ENCODE results near the gene REG3G. TPM values are rescaled to one million over a fixed set of nuclear protein-coding genes. Genes with fewer than 3 reads are reported as not detected.

REG3G gene
- total RNA-seq, result not detected
- long read RNA-seq, result 0 reads

DNA sequence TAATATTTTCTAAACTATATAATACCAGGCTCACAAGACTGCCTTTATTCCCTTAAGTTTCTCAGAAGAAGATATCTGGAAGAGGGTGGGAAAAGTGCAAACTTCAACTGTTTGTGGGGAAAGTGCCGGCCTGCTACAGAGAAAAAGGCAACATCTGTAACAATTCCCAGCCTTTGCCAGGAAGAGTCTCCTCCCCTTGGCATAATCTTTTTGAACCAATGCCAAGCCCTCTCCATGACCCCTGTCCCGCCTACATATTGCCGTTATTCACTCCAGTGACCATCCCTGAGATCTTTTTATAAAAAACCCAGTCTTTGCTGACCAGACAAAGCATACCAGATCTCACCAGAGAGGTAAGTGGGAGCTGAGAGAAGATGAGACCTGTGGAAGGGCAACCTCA lies at the start of gene REG3G:
Gene REG3G, plus strand, starts transcription at position 282 of the 400 bp plus-strand sequence. CDS start 392 bp downstream, outside the sequence.
- DNase-seq (no peak), ATAC-seq (ENCODE audit: poor library complexity) (no peak)
- intact Hi-C loops (cut with DNase I), result no loop called here

DNA sequence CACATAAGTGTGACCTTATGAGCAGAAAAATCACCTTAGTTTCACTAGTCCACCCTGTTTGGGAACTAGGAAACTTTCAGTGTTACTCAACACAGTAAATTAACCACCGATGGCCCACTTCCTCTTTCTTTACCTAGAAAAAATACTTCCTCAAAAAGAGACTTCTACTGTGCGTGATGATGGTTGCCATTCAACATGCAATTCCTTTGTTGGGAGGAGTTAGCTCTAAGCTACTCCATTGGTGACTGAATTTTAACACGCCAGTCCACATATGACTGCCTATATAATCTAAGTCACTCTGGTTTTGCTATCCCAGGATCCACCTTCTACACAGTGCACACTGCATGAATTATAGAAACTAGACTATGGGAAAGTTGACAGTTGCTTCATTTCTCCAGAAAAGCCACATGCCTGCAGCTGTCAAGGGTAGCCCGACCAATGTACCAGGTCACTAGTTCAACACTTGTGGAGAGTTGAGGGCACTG lies 47.8 kb upstream of the REG3G start:
- ATAC-seq (ENCODE audit: poor library complexity), result no peak

DNA sequence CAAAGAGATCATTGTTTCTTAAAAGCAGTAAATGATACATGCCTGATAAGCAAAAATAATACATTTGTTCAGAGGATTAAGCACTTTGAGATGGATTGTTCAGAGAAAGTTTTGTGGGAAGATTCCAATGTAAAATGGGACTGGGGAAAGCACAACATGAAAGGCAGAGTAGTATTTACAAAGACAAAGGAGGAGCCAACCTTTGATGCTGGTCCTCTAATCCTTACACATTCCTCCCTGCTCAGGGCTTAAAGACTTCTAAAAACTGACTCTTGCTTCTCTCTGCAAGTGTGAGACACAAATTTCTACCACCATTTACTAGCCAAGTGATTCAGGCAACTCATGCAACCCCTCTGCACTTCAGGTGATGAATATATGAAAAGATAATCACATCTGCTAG lies 47.2 kb upstream of the REG3G start:
- DNase-seq, result no peak
- ATAC-seq (ENCODE audit: poor library complexity), result no peak
- intact Hi-C loops (cut with DNase I), result no loop called here

More for the DNA sequence above, 47.8 kb upstream of the REG3G start:
- intact Hi-C loops (cut with DNase I), result no loop called here
- DNase-seq, result no peak

DNA sequence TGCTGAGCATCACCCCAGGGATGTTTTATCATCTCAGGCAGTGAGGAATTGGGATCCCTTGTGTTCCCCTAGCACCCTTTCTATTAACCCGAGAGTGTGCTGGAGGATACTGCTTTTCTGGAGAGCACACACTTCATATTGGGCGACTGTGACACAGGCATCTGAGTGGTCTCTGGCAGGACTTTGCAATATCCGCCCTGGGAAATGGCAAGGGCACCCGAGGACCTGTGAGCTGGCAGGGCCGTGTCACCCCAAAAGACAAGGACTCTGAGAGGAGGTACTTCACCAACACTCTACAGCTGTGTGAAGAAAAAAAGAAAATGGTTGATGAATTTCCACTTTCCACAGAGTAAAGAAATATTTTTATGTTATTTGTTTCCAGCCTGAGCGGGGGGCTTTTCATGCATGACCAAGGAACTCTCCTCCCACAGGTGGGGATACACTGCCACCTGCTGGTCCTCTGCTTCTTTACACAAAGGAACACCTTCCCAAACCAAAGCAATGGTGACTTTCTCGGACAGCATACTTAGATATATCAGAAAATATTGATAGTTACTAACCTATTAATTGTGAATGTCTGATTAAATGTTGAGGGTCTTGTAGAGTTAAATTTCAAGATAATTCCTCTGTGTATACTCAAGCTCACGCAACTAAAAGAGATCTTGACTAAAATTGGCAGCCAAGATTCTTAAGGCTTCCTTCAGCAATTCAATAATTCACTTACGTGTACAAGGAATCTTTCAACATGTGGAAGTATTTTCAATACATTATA lies 45.9 kb upstream of the REG3G start:
- no peak for ATAC-seq (ENCODE audit: poor library complexity)
- DNase-seq, result no peak
- intact Hi-C loops (cut with DNase I), result no loop called here

DNA sequence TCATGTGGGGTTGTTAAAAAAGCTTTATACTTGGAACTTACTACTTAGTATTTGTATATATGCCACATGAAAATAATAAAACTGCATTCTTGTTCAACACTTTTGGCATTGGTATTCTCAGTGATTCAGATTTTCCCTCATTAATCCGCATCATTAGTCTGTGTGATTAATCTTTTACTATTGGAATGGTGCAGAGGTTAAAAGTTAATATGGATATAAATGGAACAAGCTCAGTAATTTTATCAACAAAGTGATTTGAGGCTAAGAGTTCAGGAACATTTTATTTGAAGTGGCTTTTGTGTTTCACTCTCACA lies 45.4 kb upstream of the REG3G start:
- intact Hi-C loops (cut with DNase I), result no loop called here
- ATAC-seq (ENCODE audit: poor library complexity), result no peak

DNA sequence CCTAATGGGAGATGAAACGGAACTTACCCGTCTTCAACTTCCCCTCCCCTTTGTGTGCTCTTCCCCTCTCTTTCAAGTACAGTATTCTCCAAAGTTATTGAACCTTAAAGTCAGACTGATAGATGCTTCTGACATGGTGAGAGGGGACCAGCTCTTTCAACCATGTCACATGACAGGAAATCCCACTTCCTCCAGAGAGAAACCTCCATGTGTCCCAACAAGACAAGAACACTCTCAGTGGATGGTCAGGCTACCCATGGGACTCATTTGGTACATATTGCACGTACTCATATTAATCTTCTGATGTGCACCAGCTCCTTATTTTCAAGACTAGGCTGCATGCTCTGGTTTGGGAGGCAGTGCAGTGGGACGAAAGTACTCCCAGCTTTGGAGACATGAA lies 44.6 kb upstream of the REG3G start:
- DNase-seq (no peak), ATAC-seq (ENCODE audit: poor library complexity) (no peak)
- intact Hi-C loops (cut with DNase I), result no loop called here

More for the DNA sequence above, 45.4 kb upstream of the REG3G start:
- DNase-seq, result no peak

DNA sequence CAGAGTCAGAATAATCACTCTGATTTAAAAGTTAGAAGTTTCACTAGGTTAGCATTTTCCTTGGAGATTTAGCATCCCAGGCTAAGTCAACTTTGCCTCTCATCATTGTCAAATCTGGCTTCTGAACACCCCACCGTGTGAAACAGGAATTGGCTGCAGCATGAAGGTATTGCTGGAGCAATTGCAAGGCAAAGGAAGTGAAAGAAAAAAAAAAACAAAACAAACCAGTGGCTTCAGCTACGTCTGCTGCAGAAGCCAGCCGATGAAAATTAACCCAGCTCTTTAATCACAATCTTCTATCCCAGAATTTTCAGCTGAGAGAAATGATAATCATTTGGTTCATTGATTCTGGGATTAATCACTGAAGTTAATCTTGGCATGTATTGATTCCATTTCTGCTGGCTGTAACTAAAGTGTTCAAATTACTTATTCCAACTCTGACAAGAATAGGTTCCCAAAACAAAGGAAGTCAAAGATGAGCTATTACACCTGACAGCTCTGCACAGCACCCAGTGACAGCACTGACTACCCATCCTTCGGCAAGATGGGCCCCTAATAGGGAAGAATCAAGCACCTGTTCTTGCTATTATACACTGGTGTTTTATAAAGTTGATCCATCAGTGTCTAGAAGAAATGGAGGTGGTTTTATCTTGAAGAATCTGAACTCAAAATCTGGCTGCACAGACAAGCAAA lies 42.7 kb upstream of the REG3G start:
- intact Hi-C loops (cut with DNase I), result no loop called here
- DNase-seq (no peak), ATAC-seq (ENCODE audit: poor library complexity) (no peak)

DNA sequence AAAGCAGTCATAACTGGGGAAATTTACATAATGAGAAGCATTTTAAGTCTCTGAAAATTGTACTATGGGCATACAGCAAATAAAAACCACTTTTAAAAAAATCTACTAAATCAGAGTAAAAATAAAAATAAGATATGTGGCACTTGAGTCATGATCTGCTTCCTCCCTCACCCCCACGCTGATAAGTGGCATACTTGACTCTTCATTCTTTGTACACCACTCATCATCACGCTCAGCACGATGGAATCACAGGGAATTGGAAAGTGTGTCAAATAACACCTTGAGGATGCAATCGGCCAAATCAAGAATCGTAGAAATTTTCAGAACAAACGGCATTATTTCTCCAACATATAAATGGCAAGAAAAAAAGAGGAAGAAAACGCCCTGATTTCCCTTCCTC lies 41.1 kb upstream of the REG3G start:
- ATAC-seq (ENCODE audit: poor library complexity) (no peak), DNase-seq (no peak)
- intact Hi-C loops (cut with DNase I), result no loop called here

DNA sequence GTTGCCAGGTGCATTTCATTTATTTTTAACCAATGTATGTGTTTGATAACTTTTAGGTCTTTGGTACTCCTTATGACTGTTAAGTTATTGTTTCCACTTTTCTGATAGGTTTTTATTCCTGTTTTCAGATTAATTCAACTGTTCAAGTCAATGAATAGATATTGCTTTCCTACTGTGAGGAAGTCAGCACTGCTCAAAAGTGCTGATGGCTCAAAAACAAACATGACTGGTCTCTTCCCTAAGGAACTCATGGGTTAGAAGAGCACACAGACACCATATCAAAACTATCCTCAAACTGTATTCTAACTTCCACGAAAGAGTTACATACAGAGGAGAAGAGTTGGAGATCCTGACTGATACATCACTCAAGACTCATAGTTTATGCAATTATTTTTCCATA lies 39.9 kb upstream of the REG3G start:
- no peak for DNase-seq
- intact Hi-C loops (cut with DNase I), result no loop called here
- no peak for ATAC-seq (ENCODE audit: poor library complexity)

DNA sequence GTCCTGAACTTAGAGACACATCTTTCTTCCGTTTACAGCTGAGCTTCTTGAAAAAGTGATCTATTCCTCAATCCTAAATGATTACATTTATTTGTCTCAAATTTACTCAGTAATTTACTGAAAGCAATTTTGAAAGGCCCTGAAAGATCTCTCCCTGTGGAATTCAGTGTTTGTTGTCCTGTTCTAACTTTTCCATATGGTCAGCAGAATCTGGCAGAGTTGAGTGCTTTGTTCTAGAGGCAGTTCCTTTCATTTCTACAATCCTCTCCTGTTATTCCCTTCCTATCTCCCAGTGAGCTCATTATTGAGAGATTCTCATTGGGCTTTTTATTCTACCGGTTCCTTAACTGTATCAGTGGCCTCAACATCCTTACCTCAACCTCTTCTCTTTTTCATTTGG lies 36.5 kb upstream of the REG3G start:
- intact Hi-C loops (cut with DNase I), result no loop called here
- DNase-seq (no peak), ATAC-seq (ENCODE audit: poor library complexity) (no peak)

DNA sequence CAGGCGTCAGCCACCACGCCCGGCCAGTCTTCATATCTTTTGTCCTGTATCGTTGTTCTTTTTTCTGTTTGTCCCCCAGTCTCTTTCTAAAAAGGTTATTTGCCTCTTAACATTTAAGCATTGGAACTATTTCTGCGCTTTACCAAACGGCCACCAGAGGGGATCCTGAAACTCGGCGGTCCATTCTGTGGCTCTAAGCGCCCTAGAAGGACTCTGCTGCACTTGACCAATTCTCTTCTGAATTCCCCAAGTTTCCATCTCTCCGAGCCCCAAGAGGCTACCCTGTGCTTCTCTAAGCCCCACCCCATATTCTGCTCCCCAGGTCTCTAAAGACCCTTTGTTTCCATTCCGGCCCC lies 33.1 kb upstream of the REG3G start:
- no peak for DNase-seq
- intact Hi-C loops (cut with DNase I), result no loop called here
- ATAC-seq (ENCODE audit: poor library complexity), result no peak

DNA sequence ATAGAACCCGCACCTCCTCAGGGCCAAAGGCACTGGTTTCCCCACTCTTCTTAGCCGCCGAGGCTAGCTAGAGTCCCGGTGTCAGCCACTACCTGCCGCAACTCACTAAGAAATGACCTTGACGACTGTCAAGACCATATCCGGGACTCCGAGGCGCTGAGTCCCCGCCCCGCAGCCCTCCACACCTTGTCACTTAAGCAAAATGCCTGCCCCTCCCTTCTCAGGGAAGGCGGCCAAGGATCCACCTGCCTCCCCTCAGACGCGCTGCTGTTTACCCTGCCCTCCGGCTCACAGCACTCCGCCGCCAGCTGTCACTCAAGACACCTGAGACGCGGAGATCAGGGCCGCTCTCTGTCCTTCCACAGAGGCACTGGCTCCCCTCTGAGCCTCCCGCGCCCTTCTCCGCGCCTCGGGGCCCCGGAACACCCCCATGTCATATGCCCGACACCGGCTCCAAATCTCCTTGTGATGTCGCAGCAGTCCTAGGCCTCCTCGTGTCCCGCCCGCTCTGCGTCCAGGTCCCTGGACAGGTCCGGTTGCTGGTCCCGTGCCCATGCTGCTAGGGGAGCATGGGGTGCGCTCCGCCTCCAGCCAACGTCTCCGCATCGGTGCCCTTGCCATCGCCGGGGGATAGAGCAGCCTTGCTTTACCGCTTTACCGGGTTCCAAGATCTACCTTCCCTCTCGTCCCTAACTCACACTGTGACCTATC lies 32.5 kb upstream of the REG3G start:
- ATAC-seq (ENCODE audit: poor library complexity), result no peak
- DNase-seq, result peak; percentile 31
- intact Hi-C loops (cut with DNase I), result no loop called here

DNA sequence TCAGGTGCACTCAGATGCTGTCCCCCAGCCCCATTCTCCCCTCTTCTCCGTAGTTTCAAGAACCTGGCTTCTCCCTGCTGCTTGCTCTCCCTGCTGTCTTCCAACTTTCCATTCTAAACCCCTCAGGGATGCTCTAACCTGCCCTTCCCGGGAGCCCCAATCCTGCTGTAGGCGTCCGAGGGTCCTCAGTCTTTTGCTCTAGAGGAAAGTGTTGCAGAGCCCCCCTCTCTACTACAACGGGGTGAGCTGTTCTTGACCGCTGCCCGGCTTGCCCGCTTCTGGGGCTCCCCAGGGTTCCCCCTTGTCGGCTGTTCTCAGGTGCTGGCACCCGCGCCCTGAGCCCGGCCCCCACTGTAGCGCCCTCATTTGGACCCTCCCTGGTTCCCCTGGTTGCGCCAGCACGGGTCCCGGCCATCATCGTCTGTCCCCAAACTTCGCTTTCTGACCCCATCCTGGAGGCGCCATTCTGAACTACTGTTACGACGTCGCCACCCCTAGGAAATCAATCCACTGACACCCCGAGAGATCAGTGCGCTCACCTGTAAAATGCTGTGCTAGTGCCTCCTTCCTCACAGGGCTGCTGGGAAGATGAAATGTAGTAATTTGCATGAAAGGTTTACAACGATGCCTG lies 31.9 kb upstream of the REG3G start:
- no peak for ATAC-seq (ENCODE audit: poor library complexity)
- peak; percentile 28 for DNase-seq
- intact Hi-C loops (cut with DNase I), result no loop called here

DNA sequence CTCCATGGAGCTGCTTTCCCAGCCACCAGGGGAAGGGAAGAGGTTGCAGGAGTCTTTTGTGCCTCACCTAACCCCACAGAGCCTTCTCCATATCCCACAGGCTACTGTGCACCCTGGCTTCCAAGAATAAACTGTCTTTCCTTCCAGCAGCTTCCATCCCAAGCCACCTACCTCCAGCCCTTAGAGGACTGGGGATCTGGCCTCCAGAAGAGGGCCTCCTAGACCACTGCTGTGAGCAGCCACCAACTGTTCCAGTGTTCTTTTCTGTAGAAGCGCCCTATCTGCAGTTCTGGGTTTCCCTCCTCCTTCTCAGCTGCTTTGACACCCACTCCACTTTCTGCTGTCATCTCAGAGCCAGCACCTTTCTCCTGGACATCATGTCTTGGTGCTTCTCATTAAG lies 30.7 kb upstream of the REG3G start:
- DNase-seq (no peak), ATAC-seq (ENCODE audit: poor library complexity) (no peak)
- intact Hi-C loops (cut with DNase I), result no loop called here

DNA sequence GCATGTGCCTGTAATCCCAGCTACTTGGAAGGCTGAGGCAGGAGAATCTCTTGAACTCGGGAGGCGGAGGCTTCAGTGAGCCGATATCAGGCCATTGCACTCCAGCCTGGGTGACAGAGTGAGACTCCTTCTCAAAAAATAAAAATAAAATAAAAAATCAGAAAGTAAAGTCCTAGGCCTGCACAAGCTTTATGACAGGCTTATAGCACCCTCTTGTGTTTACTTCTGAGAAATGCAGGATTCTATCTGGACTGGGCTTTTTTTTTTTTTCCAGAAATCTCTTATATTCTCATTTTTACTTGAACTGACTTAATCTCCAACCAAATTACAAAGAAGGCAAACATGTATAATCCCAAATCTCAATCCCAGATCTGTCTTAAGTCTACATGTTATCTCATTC lies 26.1 kb upstream of the REG3G start:
- ATAC-seq (ENCODE audit: poor library complexity) (no peak), DNase-seq (no peak)
- intact Hi-C loops (cut with DNase I), result no loop called here

DNA sequence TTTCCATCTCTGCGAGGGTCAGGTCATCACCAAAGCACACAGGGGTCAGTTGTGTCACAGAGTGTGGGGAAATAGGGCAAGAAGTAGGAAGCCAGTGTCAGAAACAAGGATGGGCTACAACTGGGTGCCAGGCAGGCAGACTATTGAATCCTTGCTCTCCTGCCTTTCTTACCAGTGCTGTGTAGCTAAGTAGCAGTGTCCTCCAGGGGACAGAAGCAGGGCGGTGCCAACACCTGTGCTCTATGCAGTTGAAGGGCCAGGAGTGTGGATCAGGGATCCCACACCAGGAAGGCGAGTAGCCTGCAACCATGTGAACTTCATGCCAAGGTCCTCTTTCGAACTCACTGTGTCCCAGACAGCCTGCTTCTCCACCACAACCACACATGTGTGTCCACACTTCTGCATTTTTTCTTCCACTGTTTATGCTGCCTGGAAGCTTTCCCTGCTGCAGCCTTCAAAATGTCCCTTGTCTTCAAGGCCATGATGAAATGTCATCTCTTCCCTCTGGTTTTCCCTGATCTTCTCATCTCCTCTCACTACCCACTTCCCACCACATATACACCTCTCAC lies 25.4 kb upstream of the REG3G start:
- intact Hi-C loops (cut with DNase I), result no loop called here
- no peak for ATAC-seq (ENCODE audit: poor library complexity)

DNA sequence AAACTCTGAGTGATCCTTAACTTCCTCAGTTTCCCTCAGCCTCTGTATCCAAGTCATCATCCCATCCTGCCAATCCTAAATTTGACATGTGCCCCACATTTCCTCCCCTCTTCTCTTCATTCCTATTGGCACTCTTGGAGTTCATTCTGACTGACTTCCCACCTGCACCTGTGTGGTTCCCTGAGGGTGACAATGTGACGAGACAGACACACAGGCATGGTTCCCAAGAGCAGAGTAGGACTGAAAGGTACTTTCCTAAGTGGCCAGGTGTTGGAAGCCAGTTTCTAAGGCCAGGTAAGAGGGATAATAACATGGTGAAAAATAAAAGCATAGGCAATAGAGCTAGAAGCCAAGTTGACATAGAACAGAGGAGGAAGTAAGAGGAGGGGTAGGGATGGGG lies 24.2 kb upstream of the REG3G start:
- intact Hi-C loops (cut with DNase I), result no loop called here
- no peak for ATAC-seq (ENCODE audit: poor library complexity)
- no peak for DNase-seq

More for the DNA sequence above, 25.4 kb upstream of the REG3G start:
- no peak for DNase-seq

DNA sequence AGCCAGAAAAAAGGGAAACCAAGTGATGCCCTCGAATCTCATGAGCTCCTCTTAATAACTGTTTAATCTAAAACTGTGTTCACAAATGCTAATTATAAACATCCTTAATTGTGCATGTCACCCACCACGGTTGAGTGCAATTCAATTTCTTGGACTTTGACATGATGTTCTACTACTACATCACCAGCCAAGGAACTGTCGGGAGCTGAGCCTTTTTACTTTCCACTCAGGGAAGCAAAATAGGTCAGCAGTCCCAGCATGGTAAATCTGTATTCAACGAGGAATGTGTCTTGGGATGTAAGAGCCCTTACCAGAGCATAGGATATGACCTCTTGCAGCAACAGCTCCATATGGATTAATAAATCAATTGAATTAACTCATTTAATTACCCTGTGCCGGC lies 20.8 kb upstream of the REG3G start:
- intact Hi-C loops (cut with DNase I), result no loop called here
- no peak for ATAC-seq (ENCODE audit: poor library complexity)

DNA sequence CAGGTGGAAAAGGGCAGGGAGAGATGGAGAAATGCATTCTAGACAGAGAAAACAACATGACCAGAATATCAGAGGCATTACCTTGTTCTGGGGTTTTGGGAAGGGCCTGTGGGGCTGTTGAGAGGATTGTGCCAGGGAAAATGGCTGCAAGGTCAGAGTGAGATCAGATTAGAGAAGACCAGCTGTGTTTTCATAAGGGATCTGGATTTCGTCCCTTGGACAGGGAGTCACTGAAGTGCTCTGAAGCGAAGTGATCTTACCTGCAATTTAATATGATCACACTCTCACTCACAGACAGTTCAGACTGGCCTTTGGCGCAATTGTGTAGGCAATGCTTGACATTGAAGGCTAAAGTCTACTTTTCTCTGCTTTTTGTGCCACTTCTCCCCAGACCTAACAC lies 20.3 kb upstream of the REG3G start:
- no peak for DNase-seq
- no peak for ATAC-seq (ENCODE audit: poor library complexity)
- intact Hi-C loops (cut with DNase I), result no loop called here

More for the DNA sequence above, 20.8 kb upstream of the REG3G start:
- no peak for DNase-seq
